ENCODE measurements around the gene RAPH1.

DNA sequence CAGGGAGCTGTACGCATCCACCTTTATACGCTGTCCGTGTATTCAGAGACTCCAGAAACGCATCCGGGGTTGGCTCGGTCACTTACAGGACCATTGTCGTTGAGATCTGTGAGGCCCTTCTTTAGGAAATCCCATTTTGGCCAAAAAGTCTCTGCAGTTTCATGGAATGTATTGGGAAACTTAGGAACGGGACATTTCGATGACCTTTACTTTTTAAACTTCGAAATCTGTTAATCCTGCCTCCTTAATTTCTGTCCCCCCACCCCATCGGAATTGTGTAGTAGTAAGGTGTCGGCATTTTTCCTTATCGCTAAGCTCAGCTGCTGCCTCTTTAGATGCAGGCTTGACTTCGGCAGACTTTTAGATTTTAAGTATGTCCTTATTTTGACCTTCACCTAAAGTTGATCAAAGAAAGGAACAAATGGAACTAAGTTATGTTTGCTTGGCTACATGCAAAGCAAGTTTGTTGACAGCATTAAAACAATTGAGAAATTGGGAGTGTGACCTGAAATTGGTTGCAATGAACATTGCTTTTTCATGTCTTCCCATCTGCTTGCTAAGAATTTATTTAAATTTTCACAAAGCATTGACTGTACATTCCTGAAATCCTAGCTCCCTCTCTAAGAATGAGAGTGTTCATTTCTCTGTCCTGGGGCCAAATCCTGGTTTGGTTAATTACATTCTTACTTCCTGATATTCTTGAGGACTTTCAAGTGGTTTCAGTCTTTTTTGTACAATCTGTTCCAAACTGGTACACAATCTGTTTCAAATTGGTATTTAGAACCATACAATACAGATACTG is 884 bp upstream of the RAPH1 start:
- TF ChIP-seq, protein P1, sequence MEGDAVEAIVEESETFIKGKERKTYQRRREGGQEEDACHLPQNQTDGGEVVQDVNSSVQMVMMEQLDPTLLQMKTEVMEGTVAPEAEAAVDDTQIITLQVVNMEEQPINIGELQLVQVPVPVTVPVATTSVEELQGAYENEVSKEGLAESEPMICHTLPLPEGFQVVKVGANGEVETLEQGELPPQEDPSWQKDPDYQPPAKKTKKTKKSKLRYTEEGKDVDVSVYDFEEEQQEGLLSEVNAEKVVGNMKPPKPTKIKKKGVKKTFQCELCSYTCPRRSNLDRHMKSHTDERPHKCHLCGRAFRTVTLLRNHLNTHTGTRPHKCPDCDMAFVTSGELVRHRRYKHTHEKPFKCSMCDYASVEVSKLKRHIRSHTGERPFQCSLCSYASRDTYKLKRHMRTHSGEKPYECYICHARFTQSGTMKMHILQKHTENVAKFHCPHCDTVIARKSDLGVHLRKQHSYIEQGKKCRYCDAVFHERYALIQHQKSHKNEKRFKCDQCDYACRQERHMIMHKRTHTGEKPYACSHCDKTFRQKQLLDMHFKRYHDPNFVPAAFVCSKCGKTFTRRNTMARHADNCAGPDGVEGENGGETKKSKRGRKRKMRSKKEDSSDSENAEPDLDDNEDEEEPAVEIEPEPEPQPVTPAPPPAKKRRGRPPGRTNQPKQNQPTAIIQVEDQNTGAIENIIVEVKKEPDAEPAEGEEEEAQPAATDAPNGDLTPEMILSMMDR (IDR thresholded peaks at IDR 0.05; ENCODE audit: insufficient read depth, low read length), result no peak
- TF ChIP-seq POLR2AphosphoS5 (IDR thresholded peaks at IDR 0.05; ENCODE audit: low read depth), result no peak

Measured in HL-60 (cell line).